Right renal cortex interstitium (tissue), 3 donors: ENCODE data around the gene ZDHHC1. TPM values are rescaled to one million over a fixed set of nuclear protein-coding genes. Genes with fewer than 3 reads are reported as not detected.

ENCODE experiments used
- DNase-seq, 3 donors: peaks; one replicate each; pipeline ENCODE4 v3.0.0-alpha.2; 2013; ENCODE audit warnings: low read depth in 3 of 3, low spot score in 2 of 3
- polyA plus RNA-seq, 3 donors: library from polyadenylated mRNA; unstranded; fragments of 120-200 nt; gene quantifications; one replicate each; pipeline ENCODE4 v1.2.1, GENCODE V29; 2013; ENCODE audit not compliant: insufficient read length in 3 of 3

Gene ZDHHC1
- polyA plus RNA-seq, 3 donors, result 9.1 to 9.9 (median 9.7) TPM

DNA sequence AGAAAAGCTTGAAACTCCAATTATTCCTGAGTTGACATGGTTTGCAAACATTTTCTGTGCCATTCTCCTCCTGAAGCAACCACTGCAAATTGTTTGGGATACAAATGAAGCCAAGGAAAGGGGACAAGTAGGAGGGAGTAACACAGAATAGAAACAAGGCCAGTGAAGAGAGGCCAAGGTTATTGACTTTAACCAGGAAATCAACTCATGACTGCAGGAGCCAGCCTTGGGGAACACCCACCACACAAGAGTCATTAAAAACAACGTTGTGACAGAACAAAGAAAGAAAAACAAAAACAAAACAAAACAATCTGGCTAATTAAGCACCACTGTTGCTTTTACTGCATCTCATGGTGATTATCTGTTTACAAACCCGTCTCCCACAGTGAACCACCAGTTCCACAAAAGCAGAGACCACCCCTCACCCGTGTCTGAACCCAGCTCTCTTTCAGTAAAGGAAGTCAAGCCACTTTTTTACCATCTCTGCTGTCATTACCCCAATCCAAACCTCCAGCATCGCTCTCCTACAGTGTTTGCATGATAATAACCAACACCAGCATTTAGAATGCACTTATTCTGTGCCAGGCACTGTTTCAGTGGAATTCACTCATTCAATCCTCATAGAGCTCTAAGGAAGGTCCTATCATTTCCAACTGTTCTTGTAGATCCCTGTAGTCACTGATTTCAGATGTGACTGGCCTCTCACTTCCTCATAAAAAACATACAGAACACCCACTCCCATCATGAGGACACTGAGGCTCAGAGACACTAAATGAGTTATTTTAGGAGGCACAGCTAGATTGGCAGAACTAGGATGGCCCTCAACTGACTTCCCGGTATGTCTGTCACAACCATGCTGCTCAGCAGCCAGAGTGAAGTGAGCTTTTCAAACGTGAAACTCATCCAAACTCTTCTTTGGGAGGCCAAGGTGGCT, 2.0 kb downstream of the ZDHHC1 start:
- DNase-seq, result no peak

DNA sequence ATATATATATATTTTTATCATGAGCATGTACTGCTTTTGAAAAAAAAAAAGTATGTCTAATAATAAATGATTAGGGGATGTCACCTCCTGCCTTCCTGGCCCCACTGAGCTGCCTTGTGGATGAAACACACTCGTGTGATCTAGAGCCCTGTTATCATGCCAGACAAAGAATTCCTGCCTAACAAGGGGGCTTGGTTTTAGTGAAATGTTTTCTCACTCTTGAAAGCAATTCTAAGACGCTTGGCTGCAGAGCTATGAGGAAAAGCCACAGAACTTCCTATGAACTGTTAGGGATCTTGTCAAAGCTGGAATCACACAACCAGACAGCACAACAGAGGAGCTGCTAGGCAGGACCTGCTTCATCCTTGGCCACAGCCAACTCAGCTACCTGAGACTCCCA, 4.0 kb downstream of the ZDHHC1 start:
- DNase-seq, result no peak

DNA sequence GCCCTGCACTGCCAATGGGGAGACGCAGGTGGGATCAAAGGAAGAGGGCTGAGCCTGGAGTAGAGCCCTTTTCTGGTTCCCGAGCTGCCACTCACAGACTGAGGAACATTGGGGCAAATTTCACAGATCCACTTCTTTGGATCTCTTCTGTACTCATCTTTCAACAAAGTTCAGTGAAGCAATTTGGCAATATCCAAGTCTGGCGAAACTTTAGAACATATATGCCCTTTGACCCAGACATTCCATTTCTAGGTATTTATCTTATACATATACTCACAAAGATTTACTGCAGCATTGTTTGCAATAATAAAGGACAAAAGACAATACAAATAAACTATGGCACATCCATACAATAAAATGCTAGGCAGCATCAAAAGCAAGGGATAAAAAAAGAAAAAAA, 4.9 kb downstream of the ZDHHC1 start:
- no peak for DNase-seq

DNA sequence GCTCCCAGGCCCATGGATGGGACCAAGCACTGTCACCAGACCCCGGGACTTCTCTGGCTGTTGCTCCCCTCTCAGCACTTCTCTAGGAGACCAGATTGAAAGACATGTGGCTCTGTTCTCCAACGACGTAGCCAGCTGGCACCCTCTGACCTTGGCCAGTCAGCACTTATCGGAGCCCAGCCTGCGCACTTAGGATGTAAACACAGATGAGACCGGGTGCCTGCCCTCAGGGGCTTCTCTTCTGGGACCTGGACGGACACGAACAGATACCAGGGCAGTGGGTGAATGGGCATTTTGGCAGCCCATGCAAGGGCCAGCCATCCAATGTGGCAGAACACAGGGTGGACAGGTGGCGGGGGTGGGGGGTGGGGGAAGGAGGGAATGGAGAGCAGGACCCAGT, 6.6 kb downstream of the ZDHHC1 start:
- DNase-seq, result no peak

DNA sequence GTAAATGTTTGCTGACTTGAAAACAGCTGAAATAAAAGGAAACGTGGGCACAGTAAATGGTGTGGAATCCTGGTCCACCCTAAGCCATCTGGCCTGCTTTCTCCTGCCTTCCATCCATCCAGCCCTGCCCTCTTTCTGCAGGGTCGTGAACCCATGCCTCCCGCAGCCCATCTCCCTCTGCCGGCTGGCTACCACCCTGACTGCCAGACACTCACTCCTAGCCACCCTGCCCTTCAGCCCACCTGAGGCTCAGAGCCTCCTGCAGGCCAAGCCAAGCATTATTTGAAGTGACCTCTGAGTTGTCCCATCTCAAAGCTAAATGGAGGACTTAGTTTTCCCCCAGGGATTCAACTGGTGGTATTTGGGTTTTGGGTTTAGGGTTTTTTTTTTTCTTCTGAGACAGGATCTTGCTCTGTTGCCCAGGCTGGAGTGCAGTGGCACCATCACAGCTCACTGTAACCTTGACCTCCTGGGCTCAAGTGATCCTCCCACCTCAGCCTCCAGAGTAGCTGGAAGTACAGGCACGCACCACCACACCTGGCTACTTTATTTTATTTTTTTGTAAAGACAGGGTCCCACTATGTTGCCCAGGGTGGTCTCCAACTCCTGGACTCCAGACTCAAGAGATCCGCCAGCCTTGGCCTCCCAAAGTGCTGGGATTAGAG, 8.4 kb downstream of the ZDHHC1 start:
- DNase-seq, result no peak

DNA sequence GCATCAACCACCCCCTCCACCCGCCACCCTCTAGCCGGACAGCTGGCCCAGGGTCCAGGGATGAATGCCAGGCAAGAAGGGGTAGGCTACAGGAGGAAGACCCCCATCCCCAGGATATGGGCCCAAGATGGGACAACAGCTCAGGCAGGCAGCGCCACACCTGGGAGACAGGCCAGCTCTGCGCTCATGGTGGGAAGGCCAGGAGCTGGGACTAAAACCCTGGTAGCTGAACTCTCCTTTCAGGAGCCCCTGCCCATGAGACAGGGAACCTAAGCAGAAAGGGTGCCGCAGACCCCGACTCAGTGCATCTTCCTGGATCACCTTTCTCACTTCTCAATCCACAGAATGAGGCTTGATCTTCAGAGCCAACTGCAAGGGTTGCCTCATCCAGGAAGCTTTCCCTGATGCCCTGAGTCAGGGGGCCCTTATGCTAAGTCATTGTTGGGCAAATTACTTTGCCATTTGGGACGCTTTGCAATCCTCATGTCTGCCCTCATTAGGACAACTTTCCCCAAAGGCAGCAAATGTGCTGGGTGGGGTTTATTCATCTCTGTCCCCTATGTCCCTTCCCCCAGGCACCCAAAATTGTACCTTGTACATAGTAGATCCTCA, 9.0 kb downstream of the ZDHHC1 start:
- no peak for DNase-seq

DNA sequence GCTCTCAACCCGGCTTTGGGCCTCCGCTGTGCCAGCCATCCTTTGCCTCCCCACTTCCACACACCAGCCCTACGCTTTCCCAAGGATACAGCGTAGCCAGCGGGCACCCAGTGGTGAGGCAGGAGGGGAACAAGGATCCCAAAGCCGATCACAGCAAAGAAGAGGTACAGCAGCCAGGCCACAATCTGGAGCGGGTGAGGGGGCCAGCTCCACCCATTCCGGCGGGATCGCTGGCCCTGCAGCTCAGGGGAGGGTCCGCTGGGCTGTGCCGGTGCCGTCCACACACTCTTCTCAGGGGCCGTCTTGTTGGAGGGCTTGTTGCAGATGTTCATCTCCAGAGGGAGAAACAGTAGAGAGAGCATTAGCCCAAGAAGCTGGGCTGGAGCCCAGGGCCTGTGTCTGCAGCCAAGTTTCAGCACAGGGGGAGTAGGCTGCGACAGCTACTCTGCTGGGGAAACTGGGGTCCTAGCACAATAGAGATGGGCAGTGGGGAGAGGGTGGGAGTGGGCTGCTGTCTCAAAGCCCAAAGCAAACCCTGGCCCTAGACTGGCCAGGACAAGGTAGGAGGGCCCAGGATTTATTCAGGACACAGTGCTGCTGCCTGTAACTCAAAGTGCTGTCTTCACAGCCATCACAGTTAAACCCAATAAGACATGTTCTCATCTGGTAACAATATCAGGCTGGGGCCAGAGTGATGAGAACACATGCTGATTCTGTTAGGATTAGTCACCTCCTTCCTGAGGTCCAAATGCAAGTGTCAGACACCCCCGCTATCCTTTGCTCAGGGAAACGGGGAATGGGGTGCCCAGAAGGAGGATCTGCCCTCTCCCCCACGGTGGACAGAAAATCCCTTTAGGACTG, 9.9 kb downstream of the ZDHHC1 start:
- DNase-seq, result no peak

DNA sequence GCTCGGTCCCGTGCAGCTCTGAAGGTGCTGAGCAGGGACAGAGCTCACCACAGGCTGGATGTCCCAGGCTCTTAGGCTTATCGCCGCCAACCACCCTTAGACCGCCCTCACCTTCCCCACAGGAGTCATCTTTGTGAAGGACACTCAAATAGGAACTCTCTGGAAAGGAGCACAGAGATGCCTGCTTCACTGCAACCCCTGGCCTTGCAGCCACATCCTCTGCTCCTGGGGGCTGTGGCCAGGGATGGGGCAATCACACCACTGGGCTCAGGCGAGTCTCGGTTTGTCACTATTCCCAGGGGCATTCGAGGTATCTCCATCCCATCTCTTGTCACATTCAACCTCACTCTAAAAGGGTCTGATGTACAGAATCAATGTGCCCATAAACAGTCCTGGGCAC, 10.9 kb downstream of the ZDHHC1 start:
- no peak for DNase-seq

DNA sequence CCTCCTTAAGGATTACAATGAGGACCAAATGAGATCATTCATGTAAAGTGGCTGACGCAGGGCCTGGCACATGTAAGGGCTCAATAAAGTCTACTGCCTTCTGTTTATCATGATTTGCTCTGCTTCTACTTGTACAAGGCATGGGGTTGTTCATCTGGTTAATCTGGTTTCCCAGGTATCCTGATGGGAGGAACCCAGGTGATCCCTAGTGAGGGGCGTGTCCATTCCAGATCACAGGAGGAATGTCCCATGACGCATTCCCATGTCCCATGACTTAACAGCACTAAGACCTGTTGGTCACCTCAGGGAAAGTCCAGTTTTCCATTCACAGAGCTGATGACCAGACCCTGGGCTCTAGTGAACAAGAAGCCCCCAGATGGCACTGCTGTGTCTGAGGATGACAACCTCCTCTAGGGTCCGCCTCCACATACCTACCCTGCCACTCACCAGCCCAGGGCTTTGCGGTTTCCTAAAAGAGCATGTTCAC, 11.5 kb downstream of the ZDHHC1 start:
- no peak for DNase-seq

DNA sequence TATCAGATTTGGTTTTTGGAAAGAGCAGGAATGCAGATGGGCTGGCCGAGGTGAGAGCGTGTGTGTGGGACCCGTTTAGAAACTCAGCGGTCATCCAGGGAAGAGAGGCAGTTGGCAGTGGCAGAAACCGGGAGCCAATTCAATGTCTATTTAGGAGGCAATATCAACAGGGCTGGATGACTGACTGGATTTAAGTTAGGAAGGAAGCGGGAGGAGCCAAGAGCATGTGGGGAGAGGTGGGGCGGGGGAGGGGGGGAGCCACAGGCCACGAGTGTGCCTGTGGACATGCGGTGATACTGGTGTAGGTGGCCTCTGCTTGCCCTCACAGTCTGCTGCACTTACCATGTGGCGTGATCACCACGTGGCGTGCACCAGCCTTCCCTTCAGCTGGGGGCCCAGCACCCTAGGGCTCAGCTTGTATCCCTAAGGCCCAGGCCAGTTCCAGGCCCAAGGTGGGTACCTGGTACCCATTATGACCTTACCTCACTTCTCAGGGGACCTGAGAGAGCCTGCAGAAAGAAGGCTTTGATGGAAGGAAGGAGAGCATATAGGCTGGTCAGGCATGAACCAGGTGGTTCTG, 12.2 kb downstream of the ZDHHC1 start:
- DNase-seq, result no peak

DNA sequence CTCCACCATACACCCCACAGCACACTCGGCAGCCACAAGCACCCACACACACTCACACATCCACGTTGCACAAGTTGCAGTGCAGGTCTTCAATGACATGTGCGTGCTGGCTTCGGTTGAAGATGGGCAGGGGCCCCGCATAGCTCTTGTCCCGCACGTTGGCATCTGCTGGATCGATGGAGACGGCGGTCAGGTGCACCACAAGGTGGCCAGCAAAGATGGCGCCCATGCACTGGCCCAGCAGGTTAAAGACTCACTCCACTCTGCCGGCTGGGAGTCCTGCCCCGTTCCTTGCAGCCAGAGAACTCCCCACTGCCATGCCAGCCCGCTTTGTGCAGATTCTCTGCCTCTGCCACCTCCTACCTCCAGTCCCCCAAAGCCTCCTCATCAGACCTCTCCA, 15.4 kb downstream of the ZDHHC1 start:
- no peak for DNase-seq

DNA sequence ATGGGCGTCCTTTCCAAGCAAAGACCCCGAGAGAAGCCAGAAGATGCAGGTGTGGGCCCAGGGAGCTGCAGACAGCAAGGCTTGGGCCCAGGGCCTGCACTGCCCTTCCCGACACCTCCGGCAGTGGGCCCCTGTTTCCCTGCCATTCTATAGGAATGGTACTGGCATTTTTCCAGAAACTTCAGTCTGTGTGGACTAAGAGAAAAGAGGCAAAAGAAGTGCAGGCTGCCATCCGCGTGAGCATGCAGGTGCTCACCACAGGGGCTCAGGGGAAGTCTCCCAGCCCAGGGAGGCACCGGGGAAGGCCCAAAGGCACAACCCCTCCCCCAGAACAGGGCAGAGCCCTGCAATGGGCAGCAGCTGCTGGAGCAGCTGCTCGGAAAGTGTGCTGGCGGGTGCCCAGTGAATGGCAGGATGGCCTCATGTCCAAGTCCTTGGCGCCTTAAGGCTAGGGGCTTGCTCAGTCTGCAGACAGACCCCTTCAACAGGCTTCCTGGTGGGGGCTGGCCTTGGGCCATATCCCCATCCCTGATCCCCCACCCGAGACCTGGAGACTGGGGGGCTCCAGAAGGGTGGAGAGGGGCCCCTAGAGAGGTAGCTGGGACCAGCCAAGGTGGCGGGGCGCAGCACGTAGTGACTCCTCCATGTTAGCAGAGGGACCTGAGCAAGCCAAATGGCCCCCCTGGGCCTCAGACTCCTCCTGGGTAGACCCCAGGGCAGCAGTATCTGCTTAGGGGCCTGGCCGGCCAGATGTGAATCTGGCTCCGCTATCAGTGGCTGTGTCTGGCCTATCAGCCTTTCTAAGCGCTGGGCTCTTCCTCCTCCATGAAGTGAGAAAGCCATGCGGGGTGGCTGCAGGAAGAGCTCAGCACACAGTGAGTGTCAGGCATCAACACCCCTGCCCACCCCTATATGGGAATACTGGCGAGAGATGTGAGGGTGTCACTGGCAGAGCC, 16.2 kb downstream of the ZDHHC1 start:
- no peak for DNase-seq

DNA sequence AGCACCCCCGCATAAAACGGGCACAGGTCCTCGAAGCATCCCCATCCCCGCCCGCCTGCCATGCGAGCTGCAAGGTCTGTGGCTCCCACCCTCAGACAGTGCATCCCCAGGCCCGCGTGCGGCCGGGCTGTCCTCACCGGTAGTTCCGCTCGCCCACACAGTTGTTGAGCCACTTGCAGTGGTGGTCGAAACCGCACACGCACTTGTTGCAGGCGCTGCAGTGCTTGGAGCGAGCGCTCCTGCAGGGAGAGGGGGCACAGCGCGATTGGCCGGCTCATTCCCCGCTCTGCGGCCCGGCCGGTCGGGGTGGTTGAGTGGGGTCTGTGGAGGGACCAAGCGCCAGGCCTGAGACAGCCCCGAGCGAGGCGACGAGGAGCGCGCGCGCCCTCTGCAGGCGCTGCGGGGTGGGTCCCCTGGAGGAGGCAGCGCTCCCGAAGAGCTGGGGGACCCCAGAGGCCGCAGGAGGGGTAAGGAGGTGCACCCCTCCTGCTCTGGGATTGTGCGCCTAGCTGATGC, 17.0 kb downstream of the ZDHHC1 start:
- no peak for DNase-seq

DNA sequence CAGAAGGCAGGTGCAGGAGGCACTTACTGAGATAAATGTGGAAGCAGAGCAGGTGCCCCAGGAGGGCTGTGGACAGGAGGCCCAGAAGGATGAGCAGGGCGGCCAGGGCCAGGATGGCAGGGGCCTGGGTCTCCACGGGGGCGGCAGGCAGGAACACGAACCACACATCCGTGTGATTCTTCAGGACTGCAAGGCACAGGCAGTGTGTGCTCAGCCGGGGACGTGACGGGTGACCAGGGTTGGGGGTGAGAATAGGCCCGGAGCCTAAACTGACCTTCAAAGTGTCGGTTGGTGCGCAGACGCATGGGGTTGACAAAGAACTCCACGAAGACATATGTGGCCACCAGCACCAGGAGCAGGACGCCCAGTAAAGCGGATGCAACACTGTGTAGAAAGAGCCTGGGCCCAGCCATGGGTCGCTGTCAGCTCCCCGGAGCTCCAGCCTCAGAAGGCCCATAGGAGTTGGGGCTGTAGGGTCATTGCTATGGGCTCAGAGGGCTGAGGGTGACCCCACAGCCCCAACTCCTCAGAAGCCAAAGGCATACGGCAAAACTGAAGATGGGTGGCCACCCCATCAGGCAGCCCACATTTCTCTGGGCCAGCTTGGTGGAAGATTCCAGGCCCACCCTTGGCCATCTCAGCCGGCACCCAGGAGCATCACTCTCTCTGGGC, 17.6 kb downstream of the ZDHHC1 start:
- DNase-seq, result no peak

DNA sequence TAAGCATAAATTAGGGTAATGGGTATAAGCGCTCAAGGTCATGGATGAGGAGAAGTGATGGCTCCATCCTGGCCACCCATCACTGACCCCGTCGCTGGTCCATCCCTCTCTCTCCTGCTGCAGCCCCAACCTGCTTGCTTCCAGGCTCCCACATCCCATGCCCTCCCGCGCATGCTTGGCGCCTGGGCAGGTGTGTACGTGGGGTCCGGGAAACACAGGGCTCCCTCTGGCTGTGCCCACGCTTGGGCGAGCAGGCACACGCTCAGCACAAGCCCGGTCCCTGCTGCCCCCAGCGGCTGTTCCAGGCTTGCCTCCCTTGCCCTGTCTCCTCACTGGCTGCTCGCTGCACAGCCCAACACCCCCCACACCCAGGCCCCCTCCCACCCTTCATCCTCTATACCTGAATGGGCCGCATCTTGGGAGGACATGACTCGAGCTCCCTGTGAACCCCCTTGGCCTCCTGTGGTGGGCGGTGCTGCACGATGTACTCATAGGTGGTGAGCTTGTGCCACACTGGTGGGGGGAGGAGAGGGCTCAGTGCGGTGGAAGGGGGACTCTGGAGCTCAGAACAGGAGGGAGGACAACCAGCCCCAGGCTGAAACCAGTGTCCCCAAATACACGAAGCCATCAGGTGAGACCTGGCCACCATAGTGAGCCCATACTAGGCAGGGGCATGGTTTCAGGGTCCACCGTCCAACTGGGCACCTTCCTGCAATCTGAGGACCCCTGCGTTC, 18.3 kb downstream of the ZDHHC1 start:
- DNase-seq, result no peak

DNA sequence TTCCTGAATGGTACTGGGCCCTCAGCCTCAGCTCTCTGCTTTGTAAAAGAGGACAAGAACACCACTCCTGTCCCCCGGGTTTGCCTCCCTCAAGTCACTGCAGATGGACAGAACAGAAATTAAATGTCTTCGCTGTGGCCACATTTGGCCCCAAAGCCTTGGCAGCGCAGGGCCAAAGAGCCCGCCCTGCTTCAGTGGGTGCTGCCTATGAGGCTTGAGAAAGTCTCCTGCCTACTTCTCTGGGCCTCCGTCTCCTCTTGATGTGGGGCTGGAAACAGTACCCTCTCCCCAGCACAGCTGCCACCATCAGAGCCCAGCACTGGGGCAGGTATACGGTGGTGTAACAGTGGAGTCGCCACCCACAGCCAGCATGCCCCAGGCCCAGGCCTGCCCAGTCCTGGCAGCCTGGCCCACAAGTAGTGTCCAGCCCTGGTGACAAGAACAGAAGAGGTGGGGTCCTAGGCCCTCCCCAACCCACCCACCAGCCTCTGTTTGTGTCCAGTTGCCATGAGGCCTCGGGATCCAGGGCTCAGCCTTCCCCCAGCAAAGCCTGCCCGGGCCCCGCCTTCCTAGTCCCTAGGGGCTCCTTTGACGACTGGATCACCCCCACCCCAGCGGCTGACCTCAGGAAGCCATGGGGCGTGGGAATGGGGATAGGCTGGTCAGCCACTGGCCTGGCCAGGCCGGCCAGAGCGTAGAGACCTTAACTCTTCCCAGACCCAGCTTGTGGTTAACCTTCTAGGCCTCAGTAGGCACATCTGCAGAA, 19.1 kb downstream of the ZDHHC1 start:
- DNase-seq, result no peak
